Glomerular visceral epithelial cell (primary cell): ENCODE data around the gene MS4A18.

ENCODE experiments used
- DNase-seq: peaks from one replicate; pipeline ENCODE4 v3.0.0-alpha.2; 2016; ENCODE audit errors: extremely low spot score

Gene MS4A18

DNA sequence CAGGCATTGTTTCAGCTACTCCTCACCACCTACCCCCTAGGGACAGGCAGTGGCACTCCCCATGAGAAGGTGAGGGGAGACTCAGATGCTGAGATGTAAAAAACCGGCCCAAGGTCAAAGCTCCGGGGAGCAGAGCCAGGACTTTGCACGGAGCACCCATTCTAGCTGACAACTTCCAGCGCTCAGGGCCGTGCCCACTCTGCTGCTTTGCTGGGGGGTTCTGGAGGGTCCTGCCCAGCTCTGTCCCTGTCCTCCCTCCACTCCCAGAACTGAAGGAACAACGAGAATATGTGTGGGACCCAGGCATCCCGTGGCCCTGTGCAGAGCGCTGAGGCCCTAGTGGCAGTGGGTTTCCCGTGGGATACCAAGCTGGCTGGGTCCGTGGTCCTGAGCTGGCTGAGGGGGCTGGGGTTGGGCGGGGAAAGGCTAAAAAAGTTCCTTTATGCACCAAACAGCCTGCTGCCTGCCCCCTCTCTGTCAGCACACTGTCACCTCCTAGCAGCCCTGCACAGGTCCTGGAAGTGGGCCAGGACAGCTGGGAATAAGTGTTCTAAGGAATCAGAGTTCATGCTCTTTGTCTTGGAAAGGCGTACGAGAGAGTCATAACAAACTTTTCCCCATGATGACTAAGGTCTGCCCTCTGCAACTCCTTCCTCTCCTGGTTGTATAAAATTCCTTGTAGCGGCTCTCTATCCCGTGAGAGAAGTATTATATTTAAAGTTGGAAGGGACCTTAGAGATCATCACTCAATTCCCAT is 62.5 kb downstream of the MS4A18 start:
- DNase-seq, result peak; percentile 57

DNA sequence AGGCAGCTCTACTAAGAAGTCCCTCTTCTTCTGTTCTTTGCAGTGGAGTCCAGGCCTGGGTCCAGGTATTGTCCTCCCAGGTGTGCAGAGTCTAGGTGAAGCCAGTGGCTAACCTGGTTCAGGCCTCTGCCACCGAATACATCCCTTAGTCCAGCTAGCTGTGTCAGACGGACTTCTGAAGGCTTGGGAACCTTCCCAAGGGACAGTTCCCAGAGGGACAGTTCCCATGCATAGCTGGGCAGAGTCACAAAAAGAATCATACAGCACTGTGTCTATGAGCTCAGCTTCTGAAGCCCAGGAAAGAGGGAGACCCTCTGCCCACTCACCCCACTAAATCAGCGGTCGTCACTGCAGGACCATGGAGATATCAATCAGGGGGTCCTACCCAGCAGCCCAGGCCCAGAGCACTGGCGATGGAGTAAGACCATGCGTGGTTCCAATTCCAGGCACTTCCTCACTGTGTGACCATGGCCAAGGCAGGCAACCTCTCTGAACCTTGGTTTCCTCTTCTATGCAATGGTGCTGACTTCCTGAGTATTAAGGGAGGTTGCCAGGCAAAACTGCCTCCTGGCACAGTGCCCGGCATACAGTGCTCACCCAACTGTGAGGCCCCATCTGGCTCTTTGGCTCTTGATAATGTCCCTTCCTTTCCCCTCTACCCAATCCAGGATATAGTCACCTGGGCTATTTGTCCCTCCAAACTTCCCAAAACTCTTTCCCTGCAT is 64.0 kb downstream of the MS4A18 start:
- DNase-seq, result peak; percentile 10

DNA sequence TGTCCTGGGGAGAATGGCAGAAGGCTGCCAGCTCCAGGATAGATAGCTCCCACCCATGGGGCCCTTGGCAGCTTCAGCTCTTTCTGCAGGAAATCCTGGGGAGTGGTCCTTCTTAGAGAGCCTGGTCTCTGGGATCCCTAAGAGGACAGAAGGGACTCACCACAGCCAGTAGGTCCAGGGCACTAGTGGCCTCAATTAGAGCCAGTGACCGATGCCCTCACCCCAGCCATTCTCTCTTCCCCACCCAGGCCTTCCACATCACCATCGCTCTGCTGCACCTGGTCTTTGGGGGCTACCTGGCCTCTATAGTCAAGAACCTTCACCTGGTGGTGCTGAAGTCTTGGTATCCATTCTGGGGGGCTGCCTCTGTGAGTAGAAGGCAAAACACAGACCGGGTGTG is 66.2 kb downstream of the MS4A18 start:
- DNase-seq, result no peak

DNA sequence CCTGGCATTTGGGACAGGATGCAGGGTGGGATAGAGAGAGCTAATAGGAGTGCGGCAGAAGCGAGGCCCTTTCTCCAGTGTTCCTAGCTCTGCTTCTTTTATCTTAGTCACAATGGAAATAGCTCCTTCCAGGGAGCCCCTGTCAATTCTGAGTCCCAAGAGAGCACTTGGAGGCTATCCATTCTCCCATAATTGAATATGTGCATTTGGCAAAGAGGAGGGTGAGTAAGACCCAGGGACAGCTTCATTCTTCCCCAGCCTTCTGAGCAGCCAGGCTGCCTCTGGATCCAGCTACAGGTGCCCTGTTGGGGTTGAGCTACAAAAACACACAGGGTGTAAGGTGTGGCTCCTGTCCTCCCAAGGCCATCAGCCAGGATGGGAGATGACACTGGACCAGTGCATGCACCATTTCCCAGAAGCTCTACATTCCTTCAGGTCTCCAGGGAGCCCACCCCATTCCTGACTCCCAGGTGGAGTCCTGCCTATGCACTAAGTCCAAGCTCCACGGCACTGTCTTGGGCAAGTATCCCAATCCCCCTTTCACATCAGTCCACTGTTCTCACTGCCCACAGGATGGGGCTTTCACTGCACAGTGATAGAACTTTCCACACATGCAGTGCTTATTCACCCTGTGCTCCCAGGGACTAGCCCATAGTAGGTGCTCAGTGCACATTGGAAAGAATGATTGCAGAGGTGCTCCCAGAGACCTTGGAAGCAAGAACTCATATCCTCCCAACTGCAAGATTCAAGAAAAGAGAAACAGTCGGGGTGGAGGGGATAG is 66.8 kb downstream of the MS4A18 start:
- no peak for DNase-seq

DNA sequence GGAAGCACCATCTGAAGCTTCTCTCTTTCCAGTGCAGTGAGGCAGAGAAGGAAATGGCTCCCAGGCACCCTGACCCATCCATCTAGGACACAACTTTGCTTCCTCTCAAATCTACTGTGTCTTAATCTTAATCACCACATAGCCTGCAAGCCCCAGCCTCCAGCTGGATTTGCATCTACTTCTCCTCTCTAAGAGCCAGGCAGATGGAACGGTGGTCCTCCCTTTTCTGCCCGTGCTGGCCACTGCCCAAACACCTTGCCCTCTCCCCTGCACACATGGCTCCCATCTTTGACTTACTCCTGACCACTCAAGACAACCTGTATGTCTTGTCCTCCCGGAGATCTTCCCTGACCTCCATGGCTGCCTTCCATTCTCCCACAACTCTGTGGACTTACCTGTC is 68.0 kb downstream of the MS4A18 start:
- no peak for DNase-seq
